HEK293 (cell line): Measurements from ENCODE around the gene DKK3.

Experiments
- CTCF ChIA-PET: fragments of 350-600 bp; formaldehyde crosslinking; extraction: SDS; loops from one replicate; lab custom pipeline; 2021; ENCODE audit warnings: antibody characterized with exemption; lab: Yijun Ruan, JAX
- POLR2A ChIA-PET: fragments of 300-600 bp; formaldehyde crosslinking; extraction: SDS; loops from one replicate; lab custom pipeline; 2020; ENCODE audit warnings: antibody characterized with exemption, inconsistent platforms; lab: Yijun Ruan, JAX
- H3K27ac ChIP-seq: fragments of 200-500 bp; sonication (Bioruptor generic); 2 replicates; pipeline ENCODE4 v1.5.1; 2014; ENCODE audit warnings: low read depth, low read length, control low read depth, inconsistent platforms; ENCODE audit errors: extremely low read depth
- H3K36me3 ChIP-seq, 2 experiments: fragments of 200-500 bp in 1 of 2; sonication (Bioruptor generic) in 1 of 2; 1 replicate in 1 of 2; 2 replicates in 1 of 2; pipeline ENCODE4 v1.5.1; 2014 to 2017; ENCODE audit warnings: inconsistent platforms in 2 of 2, low read length in 2 of 2; ENCODE audit not compliant: control insufficient read depth in 2 of 2, insufficient read depth in 1 of 2
- H3K4me1 ChIP-seq: fragments of 200-500 bp; sonication (Bioruptor generic); 2 replicates; pipeline ENCODE4 v1.5.1; 2014; ENCODE audit warnings: mild to moderate bottlenecking, low read length, inconsistent platforms; ENCODE audit not compliant: control insufficient read depth, insufficient read depth
- H3K4me3 ChIP-seq: 2 replicates; pipeline ENCODE4 v1.5.1; 2011; ENCODE audit warnings: low read depth, mild to moderate bottlenecking, control low read depth, low read length, moderate library complexity
- H3K9me3 ChIP-seq: fragments of 200-500 bp; sonication (Bioruptor generic); 2 replicates; pipeline ENCODE4 v1.5.1; 2014; ENCODE audit warnings: low read depth, low read length, inconsistent platforms; ENCODE audit not compliant: control insufficient read depth, insufficient read depth
- GLI4 ChIP-seq: fragments of 450-650 bp; formaldehyde crosslinking; IDR thresholded peaks from 2 replicates; pipeline ENCODE4 v1.5.1; 2016; ENCODE audit warnings: missing biosample characterization, missing genetic modification characterization
- RBAK ChIP-seq: fragments of 450-650 bp; formaldehyde crosslinking; IDR thresholded peaks from 2 replicates; pipeline ENCODE4 v1.5.1; 2016; ENCODE audit warnings: missing biosample characterization, missing genetic modification characterization
- ZFP37 ChIP-seq: fragments of 450-650 bp; formaldehyde crosslinking; IDR thresholded peaks from 2 replicates; pipeline ENCODE4 v1.5.1; 2016; ENCODE audit warnings: missing biosample characterization, missing genetic modification characterization
- ZNF140 ChIP-seq: fragments of 450-650 bp; formaldehyde crosslinking; IDR thresholded peaks from 2 replicates; pipeline ENCODE4 v1.5.1; 2016; ENCODE audit warnings: missing biosample characterization, missing genetic modification characterization
- ZNF202 ChIP-seq: fragments of 450-650 bp; formaldehyde crosslinking; IDR thresholded peaks from 2 replicates; pipeline ENCODE4 v1.5.1; 2016; ENCODE audit warnings: missing biosample characterization, missing genetic modification characterization, borderline replicate concordance
- ZNF211 ChIP-seq: fragments of 450-650 bp; formaldehyde crosslinking; IDR thresholded peaks from 2 replicates; pipeline ENCODE4 v1.5.1; 2016; ENCODE audit warnings: low read depth, missing biosample characterization, missing genetic modification characterization
- ZNF274 ChIP-seq, 2 experiments: fragments of 200-500 bp in 1 of 2; fragments of 450-650 bp in 1 of 2; sonication (Bioruptor generic) in 1 of 2; formaldehyde crosslinking in 1 of 2; IDR thresholded peaks; 2 replicates each; pipeline versions ENCODE4 v1.5.1 to v1.6.1; 2014 to 2016; ENCODE audit warnings: borderline replicate concordance in 1 of 2, inconsistent platforms in 1 of 2, low read length in 1 of 2, missing biosample characterization in 1 of 2, missing genetic modification characterization in 1 of 2
- ZNF354C ChIP-seq: fragments of 450-650 bp; formaldehyde crosslinking; IDR thresholded peaks from 2 replicates; pipeline ENCODE4 v1.5.1; 2016; ENCODE audit warnings: missing biosample characterization, missing genetic modification characterization, low read depth, borderline replicate concordance
- ZNF37A ChIP-seq: fragments of 450-650 bp; IDR thresholded peaks from 2 replicates; pipeline ENCODE4 v1.5.1; 2018; ENCODE audit warnings: missing biosample characterization, missing genetic modification characterization
- ZNF426 ChIP-seq: fragments of 450-650 bp; formaldehyde crosslinking; IDR thresholded peaks from 2 replicates; pipeline ENCODE4 v1.5.1; 2017; ENCODE audit warnings: missing biosample characterization, missing genetic modification characterization, mild to moderate bottlenecking, inconsistent platforms, moderate library complexity
- ZNF48 ChIP-seq: fragments of 450-650 bp; formaldehyde crosslinking; IDR thresholded peaks from 2 replicates; pipeline ENCODE4 v1.5.1; 2016; ENCODE audit warnings: missing biosample characterization, missing genetic modification characterization
- ZNF530 ChIP-seq: fragments of 450-650 bp; formaldehyde crosslinking; IDR thresholded peaks from 2 replicates; pipeline ENCODE4 v1.5.1; 2016; ENCODE audit warnings: low read depth, missing biosample characterization, missing genetic modification characterization
- ZNF544 ChIP-seq: fragments of 450-650 bp; formaldehyde crosslinking; IDR thresholded peaks from 2 replicates; pipeline ENCODE4 v1.5.0; 2017; ENCODE audit warnings: missing biosample characterization, missing genetic modification characterization
- ZNF548 ChIP-seq: fragments of 450-650 bp; formaldehyde crosslinking; IDR thresholded peaks from 2 replicates; pipeline ENCODE4 v1.5.1; 2016; ENCODE audit warnings: missing biosample characterization, missing genetic modification characterization
- ZNF571 ChIP-seq: fragments of 450-650 bp; formaldehyde crosslinking; IDR thresholded peaks from 2 replicates; pipeline ENCODE4 v1.5.0; 2017; ENCODE audit warnings: missing biosample characterization, missing genetic modification characterization
- ZNF600 ChIP-seq: fragments of 450-650 bp; formaldehyde crosslinking; IDR thresholded peaks from 2 replicates; pipeline ENCODE4 v1.5.1; 2016; ENCODE audit warnings: missing biosample characterization, missing genetic modification characterization
- ZNF626 ChIP-seq: fragments of 450-650 bp; sonication (Bioruptor Pico); formaldehyde crosslinking; IDR thresholded peaks from 2 replicates; pipeline ENCODE4 v1.5.1; 2018; ENCODE audit warnings: missing biosample characterization, missing genetic modification characterization, inconsistent platforms
- ZNF660 ChIP-seq: fragments of 450-650 bp; IDR thresholded peaks from 2 replicates; pipeline ENCODE4 v1.5.1; 2018; ENCODE audit warnings: missing biosample characterization, mild to moderate bottlenecking, missing genetic modification characterization
- ZNF670 ChIP-seq: fragments of 450-650 bp; formaldehyde crosslinking; IDR thresholded peaks from 2 replicates; pipeline ENCODE4 v1.5.1; 2016; ENCODE audit warnings: missing biosample characterization, missing genetic modification characterization, low read depth
- ZNF843 ChIP-seq: fragments of 450-650 bp; formaldehyde crosslinking; IDR thresholded peaks from 2 replicates; pipeline ENCODE4 v1.5.1; 2016; ENCODE audit warnings: missing biosample characterization, missing genetic modification characterization
- ZSCAN30 ChIP-seq: fragments of 450-650 bp; IDR thresholded peaks from 2 replicates; pipeline ENCODE4 v1.5.1; 2018; ENCODE audit warnings: missing biosample characterization, mild to moderate bottlenecking, missing genetic modification characterization, moderate library complexity
- TF ChIP-seq, protein P1 (sequence below): fragments of 450-650 bp; formaldehyde crosslinking; IDR thresholded peaks from 2 replicates; pipeline ENCODE4 v1.5.1; 2017; ENCODE audit warnings: missing biosample characterization, mild to moderate bottlenecking, missing genetic modification characterization, moderate library complexity
- TF ChIP-seq, protein P2 (sequence below): fragments of 450-650 bp; formaldehyde crosslinking; IDR thresholded peaks from 2 replicates; pipeline ENCODE4 v1.5.1; 2017; ENCODE audit warnings: missing biosample characterization, missing genetic modification characterization
- TF ChIP-seq, protein P3 (sequence below): fragments of 450-650 bp; formaldehyde crosslinking; IDR thresholded peaks from 2 replicates; pipeline ENCODE4 v1.5.1; 2016; ENCODE audit warnings: missing biosample characterization, missing genetic modification characterization
- TF ChIP-seq, protein P4 (sequence below): fragments of 450-650 bp; formaldehyde crosslinking; IDR thresholded peaks from 2 replicates; pipeline ENCODE4 v1.5.1; 2016; ENCODE audit warnings: missing biosample characterization, missing genetic modification characterization

DKK3 gene

DNA sequence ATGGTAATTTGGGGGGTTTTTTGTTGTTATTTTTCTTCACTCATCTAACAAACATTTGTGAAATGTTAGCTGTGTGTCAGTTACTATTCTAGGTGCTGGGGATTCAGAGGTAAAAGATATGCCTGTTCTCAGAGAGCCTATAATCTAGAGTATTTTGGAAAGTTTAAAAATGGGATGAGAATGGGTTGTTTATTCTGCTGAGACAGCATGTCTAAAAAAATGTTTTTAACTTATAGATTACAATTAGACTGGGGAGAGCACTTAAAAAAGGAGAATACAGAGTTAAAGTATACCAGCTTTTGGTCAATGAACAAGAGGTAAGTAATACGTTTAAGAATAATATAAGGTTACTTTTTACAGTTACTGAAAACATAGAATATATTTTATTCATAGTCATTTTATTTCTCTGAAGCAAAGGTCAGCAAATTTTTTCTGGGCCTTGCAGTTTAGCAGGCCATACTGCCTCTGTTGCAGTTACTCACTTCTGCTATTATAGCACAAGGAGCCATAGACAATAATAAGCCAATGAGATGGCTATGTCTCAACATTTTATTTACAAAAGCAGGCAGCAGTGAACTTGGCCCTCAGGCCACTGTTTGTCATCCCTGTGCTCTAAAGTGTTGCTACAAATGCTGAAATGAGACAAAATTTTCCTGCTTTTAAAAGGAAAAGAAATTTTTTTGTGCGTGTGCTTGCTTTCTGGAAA, 60.0 kb downstream of the DKK3 start (continued):
- TF ChIP-seq, protein P1, sequence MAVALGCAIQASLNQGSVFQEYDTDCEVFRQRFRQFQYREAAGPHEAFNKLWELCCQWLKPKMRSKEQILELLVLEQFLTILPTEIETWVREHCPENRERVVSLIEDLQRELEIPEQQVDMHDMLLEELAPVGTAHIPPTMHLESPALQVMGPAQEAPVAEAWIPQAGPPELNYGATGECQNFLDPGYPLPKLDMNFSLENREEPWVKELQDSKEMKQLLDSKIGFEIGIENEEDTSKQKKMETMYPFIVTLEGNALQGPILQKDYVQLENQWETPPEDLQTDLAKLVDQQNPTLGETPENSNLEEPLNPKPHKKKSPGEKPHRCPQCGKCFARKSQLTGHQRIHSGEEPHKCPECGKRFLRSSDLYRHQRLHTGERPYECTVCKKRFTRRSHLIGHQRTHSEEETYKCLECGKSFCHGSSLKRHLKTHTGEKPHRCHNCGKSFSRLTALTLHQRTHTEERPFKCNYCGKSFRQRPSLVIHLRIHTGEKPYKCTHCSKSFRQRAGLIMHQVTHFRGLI (tag by site-specific recombination): no peak
- no peak for TF ChIP-seq ZNF600 (tag by site-specific recombination)
- TF ChIP-seq ZSCAN30 (tag by site-specific recombination): no peak
- TF ChIP-seq, protein P2, sequence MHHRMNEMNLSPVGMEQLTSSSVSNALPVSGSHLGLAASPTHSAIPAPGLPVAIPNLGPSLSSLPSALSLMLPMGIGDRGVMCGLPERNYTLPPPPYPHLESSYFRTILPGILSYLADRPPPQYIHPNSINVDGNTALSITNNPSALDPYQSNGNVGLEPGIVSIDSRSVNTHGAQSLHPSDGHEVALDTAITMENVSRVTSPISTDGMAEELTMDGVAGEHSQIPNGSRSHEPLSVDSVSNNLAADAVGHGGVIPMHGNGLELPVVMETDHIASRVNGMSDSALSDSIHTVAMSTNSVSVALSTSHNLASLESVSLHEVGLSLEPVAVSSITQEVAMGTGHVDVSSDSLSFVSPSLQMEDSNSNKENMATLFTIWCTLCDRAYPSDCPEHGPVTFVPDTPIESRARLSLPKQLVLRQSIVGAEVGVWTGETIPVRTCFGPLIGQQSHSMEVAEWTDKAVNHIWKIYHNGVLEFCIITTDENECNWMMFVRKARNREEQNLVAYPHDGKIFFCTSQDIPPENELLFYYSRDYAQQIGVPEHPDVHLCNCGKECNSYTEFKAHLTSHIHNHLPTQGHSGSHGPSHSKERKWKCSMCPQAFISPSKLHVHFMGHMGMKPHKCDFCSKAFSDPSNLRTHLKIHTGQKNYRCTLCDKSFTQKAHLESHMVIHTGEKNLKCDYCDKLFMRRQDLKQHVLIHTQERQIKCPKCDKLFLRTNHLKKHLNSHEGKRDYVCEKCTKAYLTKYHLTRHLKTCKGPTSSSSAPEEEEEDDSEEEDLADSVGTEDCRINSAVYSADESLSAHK (tag by site-specific recombination): no peak
- TF ChIP-seq, all 188 proteins: peak for 0

DNA sequence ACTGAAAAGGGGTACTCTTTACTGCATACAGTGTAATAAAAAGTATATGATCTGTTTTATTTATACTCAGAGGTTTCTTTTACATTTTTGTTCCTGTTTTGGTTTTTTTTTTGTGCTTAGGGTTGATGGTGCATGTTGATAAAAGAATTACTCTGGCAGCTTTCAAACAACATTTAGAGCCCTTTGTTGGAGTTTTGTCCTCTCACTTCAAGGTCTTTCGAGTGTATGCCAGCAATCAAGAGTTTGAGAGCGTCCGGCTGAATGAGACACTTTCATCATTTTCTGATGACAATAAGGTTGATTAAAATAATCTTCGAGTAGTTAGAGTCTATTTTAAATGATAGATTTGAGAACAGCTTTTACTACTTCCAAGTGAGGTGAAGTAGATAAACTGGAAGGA, 60.6 kb downstream of the DKK3 start:
- CTCF ChIA-PET: interaction anchor here (0.6 to 2.7 kb wide), 5 partner anchors 8 to 1121 kb away, joined by 3 to 13 read pairs (median 3); no protein-coding TSS in a partner anchor
- H3K36me3 ChIP-seq: peaks cover 0 to 77% of the 10 kb centered on the region in 2 experiments; a peak in 2 of 3 replicates
- TF ChIP-seq, protein P3, sequence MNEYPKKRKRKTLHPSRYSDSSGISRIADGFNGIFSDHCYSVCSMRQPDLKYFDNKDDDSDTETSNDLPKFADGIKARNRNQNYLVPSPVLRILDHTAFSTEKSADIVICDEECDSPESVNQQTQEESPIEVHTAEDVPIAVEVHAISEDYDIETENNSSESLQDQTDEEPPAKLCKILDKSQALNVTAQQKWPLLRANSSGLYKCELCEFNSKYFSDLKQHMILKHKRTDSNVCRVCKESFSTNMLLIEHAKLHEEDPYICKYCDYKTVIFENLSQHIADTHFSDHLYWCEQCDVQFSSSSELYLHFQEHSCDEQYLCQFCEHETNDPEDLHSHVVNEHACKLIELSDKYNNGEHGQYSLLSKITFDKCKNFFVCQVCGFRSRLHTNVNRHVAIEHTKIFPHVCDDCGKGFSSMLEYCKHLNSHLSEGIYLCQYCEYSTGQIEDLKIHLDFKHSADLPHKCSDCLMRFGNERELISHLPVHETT: no peak
- TF ChIP-seq ZNF48 (tag by site-specific recombination): no peak
- TF ChIP-seq ZNF626 (tag by site-specific recombination): no peak
- TF ChIP-seq ZNF37A (tag by site-specific recombination): no peak
- no peak for TF ChIP-seq ZNF660 (tag by site-specific recombination)
- H3K9me3 ChIP-seq: no peaks in the 10 kb centered on the region
- H3K27ac ChIP-seq: no peak overlapping the region
- POLR2A ChIA-PET: no interaction called here
- H3K4me3 ChIP-seq: no peak overlapping the region
- H3K4me1 ChIP-seq: no peaks in the 10 kb centered on the region

DNA sequence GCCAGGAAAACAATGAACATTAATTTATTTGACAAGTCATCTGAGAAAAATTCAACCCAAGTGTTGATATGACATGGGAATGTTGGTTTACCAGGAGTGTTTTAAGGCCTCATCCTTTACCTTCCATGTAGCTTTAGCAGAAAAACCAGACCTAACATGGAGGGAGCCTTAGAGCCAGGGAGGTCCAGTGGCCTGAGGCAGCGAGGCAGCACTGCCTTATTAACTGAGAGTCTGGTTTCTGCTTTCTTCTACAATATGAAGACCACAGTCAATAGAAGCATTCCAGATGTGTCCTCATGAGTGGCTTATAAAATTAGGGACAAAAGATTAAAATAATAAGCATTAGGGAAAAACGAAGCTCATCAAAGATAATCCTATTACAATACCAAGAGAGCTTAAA, 61.5 kb downstream of the DKK3 start:
- CTCF ChIA-PET: interaction anchor here (0.6 to 2.7 kb wide), 5 partner anchors 15 to 335 kb away, joined by 3 to 13 read pairs (median 4); no protein-coding TSS in a partner anchor
- Histone ChIP-seq H3K27ac (no peak overlapping the region), H3K9me3 (no peaks in the 10 kb centered on the region), H3K36me3 (peaks cover 0 to 78% of the 10 kb centered on the region in 2 experiments; a peak in 2 of 3 replicates), H3K4me3 (no peak overlapping the region), H3K4me1 (no peaks in the 10 kb centered on the region)
- POLR2A ChIA-PET: no interaction called here
- TF ChIP-seq ZNF843 (tag by site-specific recombination): no peak
- TF ChIP-seq ZFP37 (tag by site-specific recombination): no peak
- TF ChIP-seq, protein P4, sequence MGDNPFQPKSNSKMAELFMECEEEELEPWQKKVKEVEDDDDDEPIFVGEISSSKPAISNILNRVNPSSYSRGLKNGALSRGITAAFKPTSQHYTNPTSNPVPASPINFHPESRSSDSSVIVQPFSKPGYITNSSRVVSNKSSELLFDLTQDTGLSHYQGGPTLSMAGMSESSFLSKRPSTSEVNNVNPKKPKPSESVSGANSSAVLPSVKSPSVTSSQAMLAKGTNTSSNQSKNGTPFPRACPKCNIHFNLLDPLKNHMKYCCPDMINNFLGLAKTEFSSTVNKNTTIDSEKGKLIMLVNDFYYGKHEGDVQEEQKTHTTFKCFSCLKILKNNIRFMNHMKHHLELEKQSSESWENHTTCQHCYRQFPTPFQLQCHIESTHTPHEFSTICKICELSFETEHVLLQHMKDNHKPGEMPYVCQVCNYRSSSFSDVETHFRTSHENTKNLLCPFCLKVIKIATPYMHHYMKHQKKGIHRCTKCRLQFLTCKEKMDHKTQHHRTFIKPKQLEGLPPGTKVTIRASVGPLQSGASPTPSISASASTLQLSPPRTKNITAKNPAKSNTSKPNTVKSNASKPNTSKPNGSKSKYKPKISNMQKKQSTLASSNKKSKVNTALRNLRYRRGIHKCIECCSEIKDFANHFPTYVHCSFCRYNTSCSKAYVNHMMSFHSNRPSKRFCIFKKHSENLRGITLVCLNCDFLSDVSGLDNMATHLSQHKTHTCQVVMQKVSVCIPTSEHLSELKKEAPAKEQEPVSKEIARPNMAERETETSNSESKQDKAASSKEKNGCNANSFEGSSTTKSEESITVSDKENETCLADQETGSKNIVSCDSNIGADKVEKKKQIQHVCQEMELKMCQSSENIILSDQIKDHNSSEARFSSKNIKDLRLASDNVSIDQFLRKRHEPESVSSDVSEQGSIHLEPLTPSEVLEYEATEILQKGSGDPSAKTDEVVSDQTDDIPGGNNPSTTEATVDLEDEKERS (tag by site-specific recombination): no peak
- TF ChIP-seq GLI4 (tag by site-specific recombination): no peak
- TF ChIP-seq ZNF544 (tag by site-specific recombination): no peak
- TF ChIP-seq ZNF354C (tag by site-specific recombination): no peak
- TF ChIP-seq ZNF202 (tag by site-specific recombination): no peak
- TF ChIP-seq ZNF670 (tag by site-specific recombination): no peak
- no peak for TF ChIP-seq ZNF426 (tag by site-specific recombination)
- TF ChIP-seq ZNF140: no peak
- TF ChIP-seq ZNF530 (tag by site-specific recombination): no peak
- TF ChIP-seq RBAK (tag by site-specific recombination): no peak
- TF ChIP-seq ZNF274 (IDR thresholded peaks at IDR 0.05; ENCODE audit: low read length): no peak
- no peak for TF ChIP-seq ZNF274 (tag by site-specific recombination; IDR thresholded peaks at IDR 0.05; ENCODE audit: borderline replicate concordance)
- TF ChIP-seq ZNF548: no peak
- TF ChIP-seq ZNF211 (tag by site-specific recombination): no peak
- TF ChIP-seq ZNF571 (tag by site-specific recombination): no peak
